Smooth muscle cell (in vitro differentiated cells): ENCODE measurements around the gene EME2. TPM values are rescaled to one million over a fixed set of nuclear protein-coding genes. Genes with fewer than 3 reads are reported as not detected.

Experiments
- DNase-seq: peaks from one replicate; lab custom pipeline; 2025; ENCODE audit not compliant: unreplicated experiment; lab: John Stamatoyannopoulos, UW
- H2AFZ ChIP-seq: fragments of 200-600 bp; sonication (generic); 2 replicates; pipeline ENCODE4 v1.6.0; 2016; ENCODE audit warnings: antibody characterized with exemption, low read depth, mild to moderate bottlenecking
- H3F3A ChIP-seq: fragments of 200-600 bp; sonication (generic); 2 replicates; pipeline ENCODE4 v1.6.0; 2017; ENCODE audit warnings: antibody characterized with exemption, low read depth
- H3K27ac ChIP-seq: fragments of 200-600 bp; sonication (generic); 2 replicates; pipeline ENCODE4 v1.5.1; 2016; ENCODE audit warnings: low read depth, mild to moderate bottlenecking
- H3K27me3 ChIP-seq: fragments of 200-600 bp; sonication (generic); 2 replicates; pipeline ENCODE4 v1.6.1; 2016; ENCODE audit warnings: low read depth, mild to moderate bottlenecking
- H3K36me3 ChIP-seq: fragments of 200-600 bp; sonication (generic); 2 replicates; pipeline ENCODE4 v1.5.1; 2016; ENCODE audit warnings: low read depth
- H3K4me1 ChIP-seq: fragments of 200-600 bp; sonication (generic); 2 replicates; pipeline ENCODE4 v1.5.1; 2016; ENCODE audit warnings: low read depth
- H3K4me2 ChIP-seq: fragments of 200-600 bp; sonication (generic); 2 replicates; pipeline ENCODE4 v1.6.0; 2016; ENCODE audit warnings: mild to moderate bottlenecking
- H3K4me3 ChIP-seq: fragments of 200-600 bp; sonication (generic); 2 replicates; pipeline ENCODE4 v1.5.1; 2016; ENCODE audit warnings: mild to moderate bottlenecking
- H3K79me2 ChIP-seq: fragments of 200-600 bp; sonication (generic); 2 replicates; pipeline ENCODE4 v1.6.0; 2016; ENCODE audit warnings: low read depth, mild to moderate bottlenecking
- H3K9ac ChIP-seq: fragments of 200-600 bp; sonication (generic); 2 replicates; pipeline ENCODE4 v1.6.0; 2016; ENCODE audit warnings: low read depth
- H3K9me3 ChIP-seq: fragments of 200-600 bp; sonication (generic); replicated peaks from 2 replicates; pipeline ENCODE4 v1.5.1; 2016; ENCODE audit warnings: low read depth
- H4K20me1 ChIP-seq: fragments of 200-600 bp; sonication (generic); 2 replicates; pipeline ENCODE4 v1.6.0; 2016; ENCODE audit warnings: low read depth
- CTCF ChIP-seq: fragments of 200-600 bp; sonication (generic); IDR thresholded peaks from 2 replicates; pipeline ENCODE4 v1.5.1; 2017; ENCODE audit warnings: borderline replicate concordance, mild to moderate bottlenecking, antibody characterized with exemption; ENCODE audit not compliant: insufficient read depth, poor library complexity, severe bottlenecking
- WGBS: methylation state at CpG from one replicate; pipeline ENCODE4 v1.1.7; 2016; ENCODE audit warnings: low lambda C conversion rate; 5-methylcytosine and 5-hydroxymethylcytosine counted together
- polyA plus RNA-seq: library from polyadenylated mRNA; unstranded; fragments of >200 nt; fragmentation: Nextera tagmentation; extraction: Ambion mirVana; gene quantifications from 2 replicates; pipeline ENCODE4 v1.2.1, GENCODE V29; 2016
- total RNA-seq: library from RNA; depleted of rRNA; stranded (reverse); fragments of >200 nt; gene quantifications from 2 replicates; pipeline ENCODE4 v1.2.3, GENCODE V29; 2014

Gene EME2
- total and polyA plus RNA-seq, 2 experiments from 2014 or later: 3.6 to 3.8 TPM

GRCh38 chr16:1778200-1779179, 5.9 kb downstream of the EME2 start:
- no peak overlapping the region for H3K4me3 ChIP-seq
- H3F3A ChIP-seq: peaks cover 7% of the 10 kb centered on the region
- 94% methylated on average over 33 of the region's 34 CpGs for WGBS
- no peak overlapping the region for H3K27ac ChIP-seq
- H3K79me2 ChIP-seq: peaks cover 26% of the 10 kb centered on the region
- DNase-seq: no peak
- H3K9me3 ChIP-seq: no peaks in the 10 kb centered on the region
- H4K20me1 ChIP-seq: peaks cover 30% of the 10 kb centered on the region
- no peak overlapping the region for H2AFZ ChIP-seq
- H3K36me3 ChIP-seq: no peaks in the 10 kb centered on the region
- no peak overlapping the region for H3K9ac ChIP-seq
- no peaks in the 10 kb centered on the region for H3K27me3 ChIP-seq
- no peak for TF ChIP-seq CTCF
- no peak overlapping the region for H3K4me2 ChIP-seq
- H3K4me1 ChIP-seq: peaks cover 11% of the 10 kb centered on the region

- Histone ChIP-seq H3K27ac (no peak overlapping the region), H3K4me3 (no peak overlapping the region), H3K4me2 (no peak overlapping the region), H3K9me3 (no peaks in the 10 kb centered on the region), H3F3A (peaks cover 7% of the 10 kb centered on the region), H3K79me2 (peaks cover 24% of the 10 kb centered on the region), H3K4me1 (peaks cover 5% of the 10 kb centered on the region), H3K27me3 (no peaks in the 10 kb centered on the region), H3K9ac (no peak overlapping the region), H3K36me3 (no peaks in the 10 kb centered on the region), H4K20me1 (peaks cover 30% of the 10 kb centered on the region), H2AFZ (no peak overlapping the region)
- 93% methylated on average over 8 of the region's 8 CpGs for WGBS
- DNase-seq: no peak
- no peak for TF ChIP-seq CTCF
Observed at GRCh38 chr16:1779234-1779701, 6.7 kb downstream of the EME2 start.

- Histone ChIP-seq H3F3A (peaks cover 7% of the 10 kb centered on the region), H3K27ac (no peak overlapping the region), H3K9me3 (no peaks in the 10 kb centered on the region), H3K4me2 (no peak overlapping the region), H3K27me3 (no peaks in the 10 kb centered on the region), H3K9ac (no peak overlapping the region), H3K4me1 (peaks cover 4% of the 10 kb centered on the region), H3K4me3 (no peak overlapping the region), H3K79me2 (peaks cover 24% of the 10 kb centered on the region), H2AFZ (no peak overlapping the region), H4K20me1 (peaks cover 31% of the 10 kb centered on the region), H3K36me3 (no peaks in the 10 kb centered on the region)
- no peak for DNase-seq
- no peak for TF ChIP-seq CTCF
- WGBS: 92% methylated on average over 27 of the region's 27 CpGs
Observed at GRCh38 chr16:1779741-1780676, 7.4 kb downstream of the EME2 start.
